OCI-LY3 (cell line): Measurements from ENCODE around the gene KITLG.
"Not testable (repeated sequence)": the region's sequence is repeated elsewhere in the genome, so short reads cannot be mapped to it uniquely, and the experiment has no call there.

Experiments
- H2AFZ ChIP-seq: fragments of 200-600, 300-600 bp; shearing (Covaris generic); 2 replicates; pipeline ENCODE4 v1.6.0; 2014; ENCODE audit warnings: antibody characterized with exemption, low read depth, low read length
- H3K27ac ChIP-seq: fragments of 200-600, 300-600 bp; sonication (generic); 2 replicates; pipeline ENCODE4 v1.5.1; 2014; ENCODE audit warnings: mild to moderate bottlenecking, low read length, moderate library complexity, mixed read lengths
- H3K27me3 ChIP-seq: fragments of 200-600, 300-600 bp; sonication (generic); 2 replicates; pipeline ENCODE4 v1.6.1; 2014; ENCODE audit warnings: low read depth, low read length, mixed read lengths
- H3K36me3 ChIP-seq: fragments of 200-600, 300-600 bp; sonication (generic); replicated peaks from 2 replicates; pipeline ENCODE3; 2014; ENCODE audit warnings: low read depth, low read length, mixed read lengths
- H3K4me1 ChIP-seq: fragments of 300-600, 200-600 bp; sonication (generic); 2 replicates; pipeline ENCODE4 v1.6.1; 2014; ENCODE audit warnings: low read length, mixed read lengths
- H3K4me2 ChIP-seq: fragments of 200-600, 300-600 bp; sonication (generic); 2 replicates; pipeline ENCODE4 v1.6.1; 2014; ENCODE audit warnings: low read length, mixed read lengths
- H3K4me3 ChIP-seq: fragments of 300-600, 200-600 bp; sonication (generic); 2 replicates; pipeline ENCODE4 v1.5.1; 2014; ENCODE audit warnings: antibody characterized with exemption, mild to moderate bottlenecking, low read length, moderate library complexity
- H3K79me2 ChIP-seq: fragments of 300-600, 200-600 bp; shearing (Covaris generic); 2 replicates; pipeline ENCODE4 v1.6.1; 2014; ENCODE audit warnings: mild to moderate bottlenecking, low read length, mixed read lengths
- H3K9ac ChIP-seq: fragments of 300-600, 200-600 bp; shearing (Covaris generic); 2 replicates; pipeline ENCODE4 v1.6.0; 2014; ENCODE audit warnings: mild to moderate bottlenecking, low read length, moderate library complexity
- H3K9me3 ChIP-seq: fragments of 200-600, 300-600 bp; shearing (Covaris generic); 2 replicates; pipeline ENCODE4 v1.6.1; 2014; ENCODE audit warnings: low read length, mixed read lengths; ENCODE audit not compliant: insufficient read depth
- H4K20me1 ChIP-seq: fragments of 200-600, 300-600 bp; sonication (generic); 2 replicates; pipeline ENCODE4 v1.6.1; 2016; ENCODE audit warnings: low read length, mixed read lengths; ENCODE audit not compliant: insufficient read depth
- CTCF ChIP-seq: fragments of 200-600, 300-600 bp; sonication (generic); IDR thresholded peaks from 2 replicates; pipeline ENCODE4 v1.5.1; 2014; ENCODE audit warnings: antibody characterized with exemption, low read length, low read depth
- EZH2phosphoT487 ChIP-seq: fragments of 200-600 bp; shearing (Covaris generic); IDR thresholded peaks from 2 replicates; pipeline ENCODE4 v1.6.1; 2018; ENCODE audit warnings: antibody characterized with exemption, mixed run types, low read depth

The KITLG gene

GRCh38 chr12:88509347-88509746 lies 70.9 kb downstream of the KITLG start:
- Histone ChIP-seq H2AFZ (no peak overlapping the region), H4K20me1 (no peaks in the 10 kb centered on the region), H3K4me2 (no peak overlapping the region), H3K27me3 (no peaks in the 10 kb centered on the region), H3K4me1 (no peaks in the 10 kb centered on the region), H3K9me3 (no peaks in the 10 kb centered on the region), H3K36me3 (no peaks in the 10 kb centered on the region), H3K9ac (no peak overlapping the region), H3K79me2 (no peaks in the 10 kb centered on the region), H3K27ac (no peak overlapping the region), H3K4me3 (no peak overlapping the region)
- TF ChIP-seq EZH2phosphoT487 (no peak), CTCF (no peak)

- H3K4me3 ChIP-seq, H3K4me1 ChIP-seq, H3K79me2 ChIP-seq, H3K9ac ChIP-seq, H2AFZ ChIP-seq, H3K36me3 ChIP-seq, H3K4me2 ChIP-seq, H3K27me3 ChIP-seq, H3K27ac ChIP-seq, H4K20me1 ChIP-seq, H3K9me3 ChIP-seq: not testable (repeated sequence)
Observed at GRCh38 chr12:88507851-88508250, 72.4 kb downstream of the KITLG start.

GRCh38 chr12:88507270-88507669 lies 73.0 kb downstream of the KITLG start:
- Histone ChIP-seq H3K27me3 (no peaks in the 10 kb centered on the region), H3K9ac (no peak overlapping the region), H3K27ac (no peak overlapping the region), H4K20me1 (no peaks in the 10 kb centered on the region), H3K9me3 (no peaks in the 10 kb centered on the region), H3K79me2 (no peaks in the 10 kb centered on the region), H3K4me3 (no peak overlapping the region), H3K4me2 (no peak overlapping the region), H2AFZ (no peak overlapping the region), H3K4me1 (no peaks in the 10 kb centered on the region), H3K36me3 (no peaks in the 10 kb centered on the region)
- TF ChIP-seq CTCF (no peak), EZH2phosphoT487 (no peak)

- no peaks in the 10 kb centered on the region for H3K27me3 ChIP-seq
- no peak overlapping the region for H3K4me3 ChIP-seq
- H3K36me3 ChIP-seq = no peaks in the 10 kb centered on the region
- H3K9ac ChIP-seq = no peak overlapping the region
- no peaks in the 10 kb centered on the region for H3K9me3 ChIP-seq
- no peaks in the 10 kb centered on the region for H3K4me1 ChIP-seq
- H3K27ac ChIP-seq = no peak overlapping the region
- no peaks in the 10 kb centered on the region for H4K20me1 ChIP-seq
- no peak for TF ChIP-seq CTCF
- TF ChIP-seq EZH2phosphoT487 = no peak
- no peak overlapping the region for H3K4me2 ChIP-seq
- H2AFZ ChIP-seq = no peak overlapping the region
- no peaks in the 10 kb centered on the region for H3K79me2 ChIP-seq
Observed at GRCh38 chr12:88505696-88506095, 74.6 kb downstream of the KITLG start.

GRCh38 chr12:88503281-88503703 lies 77.0 kb downstream of the KITLG start:
- H3K36me3 ChIP-seq = no peaks in the 10 kb centered on the region
- H3K4me1 ChIP-seq = no peaks in the 10 kb centered on the region
- H3K9me3 ChIP-seq = no peaks in the 10 kb centered on the region

More at GRCh38 chr12:88503281-88503703, 77.0 kb downstream of the KITLG start:
- Histone ChIP-seq H3K4me3 (no peak overlapping the region), H3K9ac (no peak overlapping the region), H3K27me3 (no peaks in the 10 kb centered on the region), H3K4me2 (no peak overlapping the region), H3K79me2 (no peaks in the 10 kb centered on the region), H2AFZ (no peak overlapping the region), H4K20me1 (no peaks in the 10 kb centered on the region), H3K27ac (no peak overlapping the region)
- TF ChIP-seq CTCF = no peak
